Body of pancreas (tissue), 4 donors: ENCODE measurements around the gene HNRNPLL. TPM values are rescaled to one million over a fixed set of nuclear protein-coding genes. Genes with fewer than 3 reads are reported as not detected.

Experiments used
- ATAC-seq: fragments of 150-250 bp; one replicate; pipeline ENCODE4 v1.9.1; 2016
- DNase-seq, 4 donors: peaks; one replicate each; pipeline ENCODE4 v3.0.0-alpha.2; 2019
- H3K27ac ChIP-seq, 4 donors: fragments of 200-600 bp; sonication (generic); 1 replicate in 3 of 4; 2 replicates in 1 of 4; pipeline versions ENCODE4 v1.5.1 to v1.6.1; 2016 to 2019; ENCODE audit warnings: mild to moderate bottlenecking in 1 of 4, mixed read lengths in 1 of 4, moderate library complexity in 1 of 4
- H3K27me3 ChIP-seq, 2 donors: fragments of 200-600 bp; sonication (generic); one replicate each; pipeline ENCODE4 v1.6.0; 2016; ENCODE audit warnings: mild to moderate bottlenecking in 1 of 2
- H3K36me3 ChIP-seq, 2 donors: fragments of 200-600 bp; sonication (generic); replicated peaks in 1 of 2; 2 replicates each; pipeline ENCODE4 v1.5.1; 2016; ENCODE audit warnings: low read depth in 2 of 2; ENCODE audit not compliant: insufficient read depth in 1 of 2
- H3K4me1 ChIP-seq: fragments of 200-600 bp; sonication (generic); one replicate; pipeline ENCODE4 v1.6.0; 2016
- H3K4me3 ChIP-seq, 2 donors: fragments of 200-600 bp; sonication (generic); 1 replicate in 1 of 2; 2 replicates in 1 of 2; pipeline ENCODE4 v1.5.1; 2016 to 2019
- H3K9me3 ChIP-seq, 3 donors: fragments of 200-600 bp; sonication (generic); 1 replicate in 2 of 3; 2 replicates in 1 of 3; pipeline ENCODE4 v1.5.1; 2016
- POLR2A ChIP-seq, 3 donors: fragments of 450-650 bp; IDR thresholded peaks; one replicate each; pipeline ENCODE4 v1.6.1; 2016; ENCODE audit warnings: antibody characterized with exemption in 3 of 3, mild to moderate bottlenecking in 2 of 3
- WGBS, 2 donors: methylation state at CpG; one replicate each; pipeline ENCODE4 v1.1.5; 2017; 5-methylcytosine and 5-hydroxymethylcytosine counted together
- intact Hi-C: fragments of 100-400 bp; cut with DNase I; formaldehyde crosslinking; loops from one replicate; pipeline ENCODE4 v1.15.1; 2023
- total RNA-seq, 2 donors: library from RNA; depleted of rRNA; stranded (reverse); fragments of >200 nt; gene quantifications; one replicate each; pipeline ENCODE4 v1.1.0, GENCODE V29; 2016
- TF ChIP-seq, protein P1 (sequence below), 7 experiments: fragments of 450-650 bp in 4 of 7; fragments of 200-600 bp in 3 of 7; sonication (generic) in 3 of 7; IDR thresholded peaks; one replicate each; pipeline ENCODE4 v1.5.1; 2016 to 2019; ENCODE audit warnings: antibody characterized with exemption in 7 of 7

The HNRNPLL gene
- total RNA-seq, 2 donors from 2014 or later, result 21.8 to 22.4 TPM

DNA sequence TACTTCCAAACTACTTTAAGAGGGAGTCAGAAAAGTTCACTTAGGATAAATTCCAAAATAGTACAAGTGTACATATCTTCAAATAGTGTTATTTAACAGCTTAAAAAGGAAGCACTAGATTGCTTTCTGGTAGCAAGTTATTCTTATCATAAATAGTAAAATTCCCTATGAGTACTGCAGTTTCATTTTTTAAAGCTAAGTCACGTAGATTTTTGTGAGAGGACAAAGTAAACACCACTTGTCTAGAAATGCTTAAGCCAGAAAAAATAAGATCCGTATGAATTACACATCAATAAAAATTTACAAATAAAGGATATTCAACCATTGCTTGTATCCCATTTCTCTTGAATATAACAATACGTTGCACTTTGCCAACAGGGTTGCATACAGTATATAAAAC lies 19.2 kb downstream of the HNRNPLL start:
- TF ChIP-seq POLR2A (IDR thresholded peaks at IDR 0.05), result no peak
- TF ChIP-seq, protein P1, sequence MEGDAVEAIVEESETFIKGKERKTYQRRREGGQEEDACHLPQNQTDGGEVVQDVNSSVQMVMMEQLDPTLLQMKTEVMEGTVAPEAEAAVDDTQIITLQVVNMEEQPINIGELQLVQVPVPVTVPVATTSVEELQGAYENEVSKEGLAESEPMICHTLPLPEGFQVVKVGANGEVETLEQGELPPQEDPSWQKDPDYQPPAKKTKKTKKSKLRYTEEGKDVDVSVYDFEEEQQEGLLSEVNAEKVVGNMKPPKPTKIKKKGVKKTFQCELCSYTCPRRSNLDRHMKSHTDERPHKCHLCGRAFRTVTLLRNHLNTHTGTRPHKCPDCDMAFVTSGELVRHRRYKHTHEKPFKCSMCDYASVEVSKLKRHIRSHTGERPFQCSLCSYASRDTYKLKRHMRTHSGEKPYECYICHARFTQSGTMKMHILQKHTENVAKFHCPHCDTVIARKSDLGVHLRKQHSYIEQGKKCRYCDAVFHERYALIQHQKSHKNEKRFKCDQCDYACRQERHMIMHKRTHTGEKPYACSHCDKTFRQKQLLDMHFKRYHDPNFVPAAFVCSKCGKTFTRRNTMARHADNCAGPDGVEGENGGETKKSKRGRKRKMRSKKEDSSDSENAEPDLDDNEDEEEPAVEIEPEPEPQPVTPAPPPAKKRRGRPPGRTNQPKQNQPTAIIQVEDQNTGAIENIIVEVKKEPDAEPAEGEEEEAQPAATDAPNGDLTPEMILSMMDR (IDR thresholded peaks at IDR 0.05), result no peak
- ATAC-seq (no peak), DNase-seq (no peak)
- Histone ChIP-seq H3K9me3 (no peaks in the 10 kb centered on the region), H3K4me1 (peaks cover 6% of the 10 kb centered on the region), H3K4me3 (no peak overlapping the region), H3K27me3 (no peaks in the 10 kb centered on the region), H3K36me3 (peaks cover 0 to 3% of the 10 kb centered on the region in 2 donors), H3K27ac (no peak overlapping the region)
- WGBS, 2 donors, result 59 to 73% methylated on average over 3 of the region's 3 CpGs
- intact Hi-C loops, result loop anchor here (10.0 kb wide), 1 partner anchor 141 kb away; no protein-coding TSS in a partner anchor

DNA sequence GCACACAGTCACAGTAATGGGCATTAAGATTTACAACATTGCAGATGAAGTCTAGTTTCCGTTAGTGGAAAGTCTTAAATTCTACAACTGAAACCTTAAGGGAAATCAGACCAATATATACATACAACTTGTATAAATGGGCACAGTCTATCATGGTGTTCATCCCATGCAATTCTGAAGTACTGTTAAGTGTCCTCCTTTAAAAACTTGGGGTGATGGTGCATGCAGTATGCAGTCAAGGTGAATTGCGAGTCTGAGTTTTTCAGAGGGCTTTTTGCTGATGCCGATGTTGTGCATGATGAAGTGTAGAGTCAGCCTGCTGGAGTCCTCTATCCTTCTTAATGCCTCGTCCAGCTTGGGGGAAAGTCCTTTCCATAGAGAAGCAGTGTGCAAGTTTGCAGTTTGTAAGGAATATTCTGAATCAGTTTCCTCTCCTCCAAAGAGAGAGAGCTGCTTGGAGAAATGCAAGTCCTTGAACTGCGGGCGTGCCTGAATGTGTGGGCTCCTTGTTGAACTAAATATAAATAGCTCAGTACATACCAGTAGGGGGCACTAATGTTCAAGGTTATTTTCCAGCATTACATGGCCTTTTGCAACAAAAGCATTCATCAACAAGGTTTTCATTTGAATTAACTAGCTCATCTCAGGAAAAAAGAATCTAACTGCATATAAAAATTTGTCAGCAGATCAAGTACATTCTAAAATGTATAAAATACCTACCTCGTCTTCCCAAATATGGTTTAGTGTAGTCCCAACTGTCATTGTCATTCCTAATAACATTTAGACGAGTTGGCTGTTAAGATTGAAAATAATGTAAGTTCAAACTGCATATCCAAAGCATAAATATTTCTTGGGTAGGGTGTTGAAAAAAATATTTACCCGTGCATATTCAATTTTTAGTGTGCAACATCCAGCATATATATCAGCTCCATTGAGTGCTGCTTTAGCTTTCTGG lies 21.3 kb downstream of the HNRNPLL start:
- H3K36me3 ChIP-seq, result peaks cover 0 to 3% of the 10 kb centered on the region in 2 donors

DNA sequence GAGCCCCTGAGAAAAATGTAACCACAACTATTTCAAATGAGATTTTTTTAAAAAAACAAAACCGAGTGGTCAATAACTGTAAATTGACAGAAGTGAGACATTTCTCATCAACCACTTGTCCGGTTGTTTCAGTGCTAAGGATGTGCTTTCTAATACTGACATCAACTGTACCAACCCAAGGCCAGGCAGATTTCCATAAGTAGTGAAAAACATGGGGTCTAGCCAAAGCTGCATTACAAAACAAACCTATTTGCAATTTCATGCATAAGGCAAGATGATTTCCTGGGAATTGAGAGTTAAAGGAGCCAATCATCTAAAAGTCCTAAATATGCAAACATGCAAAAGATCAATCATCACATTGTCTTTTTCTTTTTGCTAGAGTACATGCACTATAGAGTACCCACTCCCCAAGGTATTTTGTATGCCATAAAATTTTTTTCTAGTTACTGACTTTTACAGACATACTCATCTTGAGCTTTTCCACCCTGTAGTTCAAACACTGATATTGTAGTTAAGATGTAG lies 22.6 kb downstream of the HNRNPLL start:
- Histone ChIP-seq H3K27me3 (no peaks in the 10 kb centered on the region), H3K9me3 (no peaks in the 10 kb centered on the region), H3K36me3 (peaks cover 0 to 3% of the 10 kb centered on the region in 2 donors), H3K4me1 (peaks cover 6% of the 10 kb centered on the region), H3K4me3 (no peak overlapping the region), H3K27ac (no peak overlapping the region)
- TF ChIP-seq, protein P1 (IDR thresholded peaks at IDR 0.05), result no peak
- no peak for TF ChIP-seq POLR2A (IDR thresholded peaks at IDR 0.05)
- intact Hi-C loops, result loop anchor here (10.0 kb wide), 1 partner anchor 145 kb away; no protein-coding TSS in a partner anchor
- WGBS, 2 donors, result 83 to 86% methylated on average over 2 of the region's 2 CpGs
- DNase-seq (no peak), ATAC-seq (no peak)

More for the DNA sequence above, 21.3 kb downstream of the HNRNPLL start:
- Histone ChIP-seq H3K4me3 (no peak overlapping the region), H3K4me1 (peaks cover 6% of the 10 kb centered on the region), H3K9me3 (no peaks in the 10 kb centered on the region), H3K27ac (no peak overlapping the region), H3K27me3 (no peaks in the 10 kb centered on the region)
- TF ChIP-seq POLR2A (IDR thresholded peaks at IDR 0.05), result no peak
- TF ChIP-seq, protein P1 (IDR thresholded peaks at IDR 0.05), result peak in 6 of 7 experiments; percentile 59 to 79 (median 72)
- intact Hi-C loops, result loop anchor here (10.0 kb wide), 1 partner anchor 143 kb away; no protein-coding TSS in a partner anchor
- ATAC-seq, result peak; percentile 84
- DNase-seq, result peak in 3 of 4 donors; percentile 40 to 47 (median 46)
- WGBS, 2 donors, result 47 to 52% methylated on average over 8 to 9 of the region's 9 CpGs

DNA sequence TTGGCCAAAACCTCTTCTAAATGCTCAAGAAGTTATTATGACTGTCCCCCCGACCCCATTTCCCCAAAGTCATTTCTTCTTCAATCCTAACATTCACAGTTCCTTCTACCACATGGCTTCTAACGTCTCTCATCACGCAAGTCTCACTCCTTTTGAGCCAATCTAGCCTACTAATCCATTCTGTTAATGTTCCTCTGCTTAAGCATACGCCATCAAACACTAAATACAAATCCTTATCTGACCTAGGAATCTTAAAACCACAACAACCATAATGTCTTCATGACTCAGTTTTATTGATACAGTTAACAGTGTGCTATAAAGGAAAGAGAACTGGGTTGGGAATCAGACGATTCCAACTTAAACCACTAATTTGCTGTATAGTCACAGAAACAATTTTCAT lies 23.9 kb downstream of the HNRNPLL start:
- TF ChIP-seq POLR2A (IDR thresholded peaks at IDR 0.05), result no peak
- TF ChIP-seq, protein P1 (IDR thresholded peaks at IDR 0.05), result no peak
- H3K27ac ChIP-seq, result no peak overlapping the region
- peaks cover 6% of the 10 kb centered on the region for H3K4me1 ChIP-seq
- 84 to 87% methylated on average over 5 of the region's 5 CpGs for WGBS, 2 donors
- intact Hi-C loops, result no loop called here
- DNase-seq (no peak), ATAC-seq (no peak)
- H3K9me3 ChIP-seq, result no peaks in the 10 kb centered on the region
- no peaks in the 10 kb centered on the region for H3K27me3 ChIP-seq
- peaks cover 0 to 3% of the 10 kb centered on the region in 2 donors for H3K36me3 ChIP-seq
- no peak overlapping the region for H3K4me3 ChIP-seq
